HG03159 (cell line): ENCODE data around the gene DSG3.

ENCODE experiments used
- ATAC-seq: cut with Tn5 transposase; IDR thresholded peaks from one replicate; pipeline ENCODE4 v1.9.1; 2021; ENCODE audit warnings: mild to moderate bottlenecking, moderate library complexity; ENCODE audit not compliant: unreplicated experiment

DSG3 gene, protein sequence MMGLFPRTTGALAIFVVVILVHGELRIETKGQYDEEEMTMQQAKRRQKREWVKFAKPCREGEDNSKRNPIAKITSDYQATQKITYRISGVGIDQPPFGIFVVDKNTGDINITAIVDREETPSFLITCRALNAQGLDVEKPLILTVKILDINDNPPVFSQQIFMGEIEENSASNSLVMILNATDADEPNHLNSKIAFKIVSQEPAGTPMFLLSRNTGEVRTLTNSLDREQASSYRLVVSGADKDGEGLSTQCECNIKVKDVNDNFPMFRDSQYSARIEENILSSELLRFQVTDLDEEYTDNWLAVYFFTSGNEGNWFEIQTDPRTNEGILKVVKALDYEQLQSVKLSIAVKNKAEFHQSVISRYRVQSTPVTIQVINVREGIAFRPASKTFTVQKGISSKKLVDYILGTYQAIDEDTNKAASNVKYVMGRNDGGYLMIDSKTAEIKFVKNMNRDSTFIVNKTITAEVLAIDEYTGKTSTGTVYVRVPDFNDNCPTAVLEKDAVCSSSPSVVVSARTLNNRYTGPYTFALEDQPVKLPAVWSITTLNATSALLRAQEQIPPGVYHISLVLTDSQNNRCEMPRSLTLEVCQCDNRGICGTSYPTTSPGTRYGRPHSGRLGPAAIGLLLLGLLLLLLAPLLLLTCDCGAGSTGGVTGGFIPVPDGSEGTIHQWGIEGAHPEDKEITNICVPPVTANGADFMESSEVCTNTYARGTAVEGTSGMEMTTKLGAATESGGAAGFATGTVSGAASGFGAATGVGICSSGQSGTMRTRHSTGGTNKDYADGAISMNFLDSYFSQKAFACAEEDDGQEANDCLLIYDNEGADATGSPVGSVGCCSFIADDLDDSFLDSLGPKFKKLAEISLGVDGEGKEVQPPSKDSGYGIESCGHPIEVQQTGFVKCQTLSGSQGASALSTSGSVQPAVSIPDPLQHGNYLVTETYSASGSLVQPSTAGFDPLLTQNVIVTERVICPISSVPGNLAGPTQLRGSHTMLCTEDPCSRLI

DNA sequence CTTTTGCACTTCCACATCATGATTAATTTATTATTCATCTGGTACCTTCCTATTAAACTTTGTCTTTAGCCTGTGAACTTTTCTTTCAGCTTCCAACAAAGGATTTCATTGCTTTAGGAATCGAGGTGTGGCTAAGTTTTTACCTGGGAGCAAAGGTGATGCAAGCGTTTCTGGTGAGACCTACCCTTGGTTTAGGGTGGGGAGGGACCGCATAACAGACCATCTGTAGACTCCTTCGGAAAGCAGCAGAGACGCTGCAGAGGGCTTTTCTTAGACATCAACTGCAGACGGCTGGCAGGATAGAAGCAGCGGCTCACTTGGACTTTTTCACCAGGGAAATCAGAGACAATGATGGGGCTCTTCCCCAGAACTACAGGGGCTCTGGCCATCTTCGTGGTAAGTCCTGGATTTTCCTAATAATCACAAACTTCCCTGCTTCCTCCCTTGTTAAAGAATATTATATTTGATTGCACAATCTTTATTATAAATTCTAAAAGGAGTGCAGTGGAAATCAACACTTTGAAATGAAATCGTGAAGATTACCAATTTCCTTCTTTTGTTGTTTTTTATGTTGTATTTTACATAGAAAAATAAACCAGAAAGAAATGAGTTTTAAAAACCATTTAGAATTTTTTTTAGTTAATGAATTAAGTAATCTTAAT is at the start of gene DSG3:
DSG3 (plus strand) TSS at position 212 of the 662 bp plus-strand sequence; CDS start at position 349, 137 bp downstream.
- ATAC-seq, result no peak

DNA sequence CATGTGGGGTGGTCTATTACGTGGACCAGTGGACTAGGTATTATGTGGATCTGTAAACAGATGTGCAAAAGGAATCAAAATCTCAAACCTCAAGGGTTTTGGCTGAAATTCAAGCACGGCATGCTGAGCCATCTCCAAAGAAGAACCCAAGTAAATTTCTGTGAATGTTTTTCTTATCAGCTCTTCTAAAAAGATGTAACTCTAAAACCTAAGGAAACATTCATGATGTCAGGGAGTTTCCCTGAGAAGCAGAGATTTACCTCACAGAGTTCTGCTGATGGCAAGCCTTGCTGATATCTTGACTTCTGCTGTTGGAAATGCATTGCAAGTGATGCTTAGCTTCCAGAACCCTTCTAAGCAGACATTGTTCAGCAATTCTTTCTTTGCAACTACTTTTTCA is 49.4 kb upstream of the DSG3 start:
- ATAC-seq, result no peak

DNA sequence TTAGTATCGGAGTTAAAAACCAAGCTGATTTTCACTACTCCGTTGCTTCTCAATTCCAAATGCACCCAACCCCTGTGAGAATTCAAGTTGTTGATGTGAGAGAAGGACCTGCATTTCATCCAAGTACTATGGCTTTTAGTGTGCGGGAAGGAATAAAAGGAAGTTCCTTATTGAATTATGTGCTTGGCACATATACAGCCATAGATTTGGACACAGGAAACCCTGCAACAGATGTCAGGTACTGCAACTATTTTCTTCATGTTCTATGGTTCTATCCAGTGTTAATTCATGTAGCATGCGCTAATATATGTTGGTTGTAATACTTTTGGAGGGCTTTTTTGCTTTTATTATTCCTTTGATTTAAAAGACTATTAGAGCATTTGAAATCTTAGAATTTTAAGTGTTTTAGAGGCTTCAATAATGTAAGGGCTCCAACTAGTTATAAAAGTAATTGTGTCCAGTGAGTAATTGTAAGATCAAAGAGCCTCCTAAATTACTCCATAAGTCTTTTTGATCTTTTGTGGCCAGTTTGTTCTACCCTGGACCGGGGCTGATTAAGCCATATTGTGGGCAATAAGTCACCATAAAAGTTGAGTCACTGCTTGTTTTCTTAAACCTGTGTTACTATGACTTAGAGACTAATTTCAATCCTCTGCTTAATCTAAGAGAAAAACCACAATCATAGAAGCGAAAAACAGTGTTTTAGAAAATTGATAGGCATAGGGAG is 48.1 kb upstream of the DSG3 start:
- ATAC-seq, result no peak

DNA sequence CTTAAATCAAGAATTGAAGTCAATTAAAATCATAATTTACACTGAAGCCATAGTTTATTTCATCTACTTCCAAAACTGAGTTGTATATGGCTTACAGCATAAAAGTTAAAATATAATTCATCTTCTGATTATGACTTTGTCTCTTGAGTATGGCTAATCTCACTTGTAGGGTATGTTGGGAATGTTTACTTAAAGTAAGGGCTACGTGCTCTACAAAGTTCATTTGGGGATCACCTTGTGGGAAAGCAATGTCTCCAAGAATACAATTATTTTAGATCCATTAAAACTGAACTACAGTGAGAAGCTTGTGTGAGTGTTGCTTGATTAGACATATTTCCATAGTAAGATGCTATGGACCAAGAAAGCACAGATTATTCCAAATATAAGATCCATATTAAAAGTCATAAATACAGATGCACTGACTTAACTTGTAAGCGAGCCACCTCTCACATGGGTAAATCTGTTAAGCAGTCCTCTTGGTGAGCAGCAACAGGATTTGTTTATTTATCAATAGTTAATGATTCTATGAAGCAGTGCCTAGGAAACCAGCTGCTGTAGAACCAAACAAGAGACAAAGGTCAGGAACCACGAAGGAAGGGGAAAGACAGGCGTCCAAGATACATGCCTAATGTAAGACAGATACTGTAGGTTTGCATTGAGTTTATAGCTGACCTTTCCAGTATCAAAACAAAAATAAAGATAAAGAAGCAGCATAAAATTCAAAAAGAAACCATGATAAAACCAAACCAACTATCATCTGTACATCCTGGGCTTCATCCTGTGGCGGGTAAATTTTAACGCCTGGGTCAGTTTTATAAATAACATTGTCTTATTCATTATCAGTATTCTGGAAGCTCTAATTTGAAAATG is 46.1 kb upstream of the DSG3 start:
- ATAC-seq, result no peak

DNA sequence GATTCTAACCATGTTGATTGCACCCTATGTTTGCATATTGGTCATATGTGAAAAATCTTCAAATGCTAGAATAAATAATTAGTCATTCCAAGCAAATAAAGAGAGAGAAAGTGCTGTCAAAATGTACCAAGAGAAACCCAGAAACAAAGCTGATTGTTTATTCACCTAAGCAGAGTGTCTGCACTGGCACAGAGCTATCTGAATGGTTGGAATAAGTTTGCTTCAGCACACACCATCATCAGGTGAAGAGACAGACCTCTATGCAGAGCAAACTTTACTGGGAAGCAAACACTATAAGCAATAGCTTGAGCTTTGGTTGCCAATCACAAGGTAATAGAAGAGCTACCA is 45.5 kb upstream of the DSG3 start:
- no peak for ATAC-seq

DNA sequence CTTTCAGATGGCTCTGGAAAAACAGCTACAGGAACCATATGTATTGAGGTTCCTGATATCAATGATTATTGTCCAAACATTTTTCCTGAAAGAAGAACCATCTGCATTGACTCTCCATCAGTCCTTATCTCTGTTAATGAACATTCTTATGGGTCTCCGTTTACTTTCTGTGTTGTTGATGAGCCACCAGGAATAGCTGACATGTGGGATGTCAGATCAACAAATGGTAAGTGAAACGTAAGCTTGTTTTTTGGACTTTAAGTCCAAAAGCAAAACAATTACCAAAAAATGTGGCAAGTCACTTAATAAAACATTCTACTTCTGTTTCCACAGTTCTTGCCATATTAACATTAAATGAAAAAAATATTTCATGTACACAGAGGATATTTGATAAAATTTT is 44.1 kb upstream of the DSG3 start:
- no peak for ATAC-seq

DNA sequence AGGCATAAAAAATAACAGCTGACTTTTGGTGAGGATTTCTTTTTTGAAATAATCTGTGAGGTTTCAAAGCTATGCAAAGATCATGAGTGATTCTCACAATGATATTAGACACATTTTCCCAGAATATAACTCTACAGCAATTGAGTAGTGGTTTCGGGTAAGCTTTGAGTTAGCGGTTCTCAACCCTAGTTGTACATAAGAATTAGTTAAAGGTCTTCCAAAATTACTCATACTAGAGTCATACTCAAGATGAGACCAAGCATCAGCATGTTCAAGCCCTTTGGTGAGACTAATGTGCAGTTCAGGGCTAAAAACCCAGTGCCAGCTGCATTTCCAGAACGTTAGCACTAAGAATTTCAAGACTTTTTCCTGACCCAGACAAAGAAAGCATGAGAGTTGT is 39.9 kb upstream of the DSG3 start:
- no peak for ATAC-seq

DNA sequence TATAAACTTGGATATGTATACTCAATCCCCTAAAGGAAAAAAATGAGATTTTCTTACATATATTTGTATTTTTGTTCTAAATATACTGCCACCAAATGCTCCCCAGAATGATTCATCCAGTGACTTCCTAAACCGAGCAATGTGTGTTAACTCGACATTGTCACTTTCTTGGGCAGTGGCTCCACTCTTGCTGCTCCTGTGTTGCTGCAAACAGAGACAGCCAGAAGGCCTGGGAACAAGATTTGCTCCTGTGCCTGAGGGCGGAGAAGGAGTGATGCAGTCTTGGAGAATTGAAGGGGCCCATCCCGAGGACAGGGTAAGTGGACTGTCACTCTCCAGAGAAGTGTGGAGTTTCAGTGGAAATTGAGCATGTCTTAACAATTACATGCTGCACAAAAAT is 38.3 kb upstream of the DSG3 start:
- ATAC-seq, result no peak

DNA sequence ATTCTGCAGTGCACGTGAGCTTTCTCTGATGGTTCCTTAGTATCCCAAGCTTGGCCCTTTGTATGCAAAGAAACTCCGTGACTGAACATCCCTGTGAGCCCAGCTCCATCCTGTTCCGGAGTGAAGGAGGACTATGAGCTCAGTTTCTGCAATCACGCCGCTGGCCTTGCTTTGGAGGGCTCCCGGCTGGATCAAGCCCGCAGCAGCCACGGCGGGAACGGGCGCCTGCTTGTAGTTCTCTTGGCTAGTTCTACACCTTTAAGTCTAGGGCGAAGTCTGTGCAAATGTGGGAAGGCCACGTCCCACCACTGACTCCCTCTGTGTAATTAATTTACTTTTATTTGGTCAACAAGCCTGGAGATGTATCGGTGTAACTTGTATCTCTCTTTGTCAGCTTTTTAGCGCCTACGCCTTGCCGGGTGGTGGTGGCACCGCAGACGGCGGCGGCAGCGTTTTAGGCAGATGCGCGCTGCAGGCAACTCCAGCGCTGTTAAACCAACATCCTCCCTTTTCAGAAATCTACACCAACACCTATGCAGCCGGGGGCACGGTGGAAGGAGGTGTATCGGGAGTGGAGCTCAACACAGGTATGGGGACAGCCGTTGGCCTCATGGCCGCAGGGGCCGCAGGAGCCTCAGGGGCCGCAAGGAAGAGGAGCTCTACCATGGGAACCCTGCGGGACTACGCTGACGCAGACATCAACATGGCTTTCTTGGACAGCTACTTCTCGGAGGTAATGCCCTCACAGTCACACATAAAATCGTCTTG is 36.6 kb upstream of the DSG3 start:
- no peak for ATAC-seq

DNA sequence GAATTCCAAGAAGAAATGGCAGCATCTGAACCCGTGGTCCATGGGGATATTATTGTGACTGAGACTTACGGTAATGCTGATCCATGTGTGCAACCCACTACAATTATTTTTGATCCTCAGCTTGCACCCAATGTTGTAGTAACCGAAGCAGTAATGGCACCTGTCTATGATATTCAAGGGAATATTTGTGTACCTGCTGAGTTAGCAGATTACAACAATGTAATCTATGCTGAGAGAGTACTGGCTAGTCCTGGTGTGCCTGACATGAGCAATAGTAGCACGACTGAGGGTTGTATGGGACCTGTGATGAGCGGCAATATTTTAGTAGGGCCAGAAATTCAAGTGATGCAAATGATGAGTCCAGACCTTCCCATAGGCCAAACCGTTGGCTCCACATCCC is 34.4 kb upstream of the DSG3 start:
- ATAC-seq, result no peak

DNA sequence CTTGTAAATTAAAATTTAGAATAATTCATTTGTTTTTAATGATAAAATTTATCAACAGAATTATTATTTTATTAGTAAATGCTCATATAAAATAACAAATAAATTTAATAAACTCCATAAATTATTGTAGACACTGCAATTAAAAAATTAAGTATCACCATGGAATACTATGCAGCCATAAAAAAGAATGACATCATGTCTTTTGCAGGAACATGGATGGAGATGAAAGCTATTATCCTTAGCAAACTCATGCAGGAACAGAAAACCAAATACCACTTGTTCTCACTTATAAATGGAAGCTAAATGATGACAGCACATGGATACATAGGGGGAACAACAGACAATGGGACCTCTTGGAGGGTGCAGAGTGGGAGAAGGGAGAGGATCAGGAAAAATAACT is 29.7 kb upstream of the DSG3 start:
- ATAC-seq, result no peak

DNA sequence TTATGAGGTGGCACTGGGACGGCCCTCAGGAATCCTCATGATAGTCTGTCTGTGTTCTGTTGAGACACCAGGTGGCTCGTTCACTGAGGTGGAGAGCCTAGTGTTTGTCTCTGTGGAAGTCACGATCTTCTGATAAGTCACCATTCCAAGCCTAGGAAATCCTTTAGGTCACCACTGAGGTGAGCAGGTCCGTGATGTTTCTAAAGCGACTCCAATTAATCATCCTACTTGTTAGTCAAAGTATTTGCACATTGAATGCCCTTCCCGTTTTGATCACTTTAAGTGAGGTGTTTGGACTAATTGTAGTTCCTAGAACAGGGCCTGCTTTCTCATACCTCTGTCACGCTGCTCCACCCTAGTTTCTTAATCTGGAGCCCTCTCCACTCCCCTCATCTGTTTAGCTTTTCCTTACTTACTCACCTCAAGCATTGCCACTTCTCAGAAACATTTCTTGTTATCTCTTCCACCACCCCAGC is 28.0 kb upstream of the DSG3 start:
- ATAC-seq, result no peak

DNA sequence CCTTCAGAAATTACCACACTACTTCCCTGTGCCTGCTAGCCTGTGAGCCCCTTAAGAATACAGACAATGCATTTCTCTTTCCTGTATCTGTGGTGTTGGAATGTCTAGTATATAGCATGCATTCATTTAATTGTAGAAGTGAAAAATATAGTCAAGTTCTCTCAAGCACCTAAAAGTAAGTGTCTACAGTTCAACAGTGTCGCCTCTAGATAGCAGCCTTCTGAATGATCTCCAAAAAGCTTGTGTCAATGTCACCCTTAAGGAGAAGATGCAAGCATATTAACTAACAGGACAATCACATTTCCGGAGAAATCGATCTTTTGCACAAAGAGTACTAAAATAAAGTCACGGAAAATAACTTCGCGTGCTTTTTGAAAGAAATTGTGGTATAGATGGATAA is 27.5 kb upstream of the DSG3 start:
- ATAC-seq, result no peak

DNA sequence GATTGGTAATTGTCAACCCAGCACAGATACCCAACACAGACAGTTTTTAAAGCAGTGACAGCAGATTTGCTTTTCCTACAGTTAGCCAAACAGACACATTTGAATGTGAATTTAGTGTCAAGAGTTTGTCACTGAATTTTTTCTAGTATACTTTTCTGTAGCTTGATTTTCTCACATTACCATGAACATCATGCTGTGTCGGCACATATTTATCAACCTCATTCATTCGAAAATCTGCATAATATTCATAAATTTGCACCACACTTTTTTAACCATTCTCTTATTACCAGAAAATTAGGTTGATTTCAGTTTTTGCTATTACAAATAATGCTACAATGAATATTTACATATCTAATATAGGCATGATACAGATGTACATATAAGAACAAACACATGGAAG is 27.0 kb upstream of the DSG3 start:
- no peak for ATAC-seq

DNA sequence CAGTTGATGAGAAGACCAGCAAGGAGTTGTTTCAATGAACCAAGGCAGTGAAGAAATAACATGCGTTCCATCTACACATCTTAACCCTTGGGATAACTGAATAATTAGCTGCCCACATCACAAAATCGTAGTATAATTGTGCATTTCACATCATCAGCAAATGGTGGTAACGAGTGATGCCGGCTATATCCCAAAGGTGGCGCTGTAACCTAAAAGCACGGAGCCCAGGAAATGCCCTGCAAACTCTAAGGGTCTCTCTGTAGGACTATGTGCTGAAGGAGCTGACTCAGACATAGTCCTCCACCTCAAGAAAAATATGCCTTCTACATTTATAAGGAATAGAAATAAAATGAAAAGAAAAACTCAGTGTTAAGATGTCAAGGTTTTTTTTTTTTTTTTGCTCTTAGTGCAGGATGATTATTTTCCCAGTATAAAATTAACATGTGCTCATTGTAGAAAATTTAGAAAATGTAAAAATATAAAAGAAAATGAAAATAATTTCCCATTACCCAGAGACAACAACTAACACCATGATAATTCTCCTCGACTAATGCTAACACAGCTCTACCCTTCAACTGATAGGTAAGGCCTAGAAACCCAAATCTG is 23.1 kb upstream of the DSG3 start:
- peak; percentile 89 for ATAC-seq

DNA sequence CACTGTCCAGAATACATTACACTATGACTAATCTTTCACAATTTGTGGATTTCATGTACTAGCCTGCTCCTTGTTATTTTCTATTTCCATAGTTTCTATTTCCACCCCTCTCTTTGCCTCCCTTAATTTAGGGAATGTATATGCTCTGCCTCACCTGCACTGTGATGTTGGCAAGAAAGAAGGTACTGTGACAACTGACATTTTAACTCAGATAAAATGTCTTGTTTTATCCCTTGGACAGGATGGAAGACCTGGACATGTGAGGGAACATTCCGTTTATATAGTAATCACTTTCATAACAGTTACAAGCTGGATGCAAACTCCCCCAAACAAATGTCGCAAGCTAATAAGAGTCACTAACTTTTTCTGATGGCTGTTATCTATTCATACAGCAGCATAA is 21.5 kb upstream of the DSG3 start:
- no peak for ATAC-seq

DNA sequence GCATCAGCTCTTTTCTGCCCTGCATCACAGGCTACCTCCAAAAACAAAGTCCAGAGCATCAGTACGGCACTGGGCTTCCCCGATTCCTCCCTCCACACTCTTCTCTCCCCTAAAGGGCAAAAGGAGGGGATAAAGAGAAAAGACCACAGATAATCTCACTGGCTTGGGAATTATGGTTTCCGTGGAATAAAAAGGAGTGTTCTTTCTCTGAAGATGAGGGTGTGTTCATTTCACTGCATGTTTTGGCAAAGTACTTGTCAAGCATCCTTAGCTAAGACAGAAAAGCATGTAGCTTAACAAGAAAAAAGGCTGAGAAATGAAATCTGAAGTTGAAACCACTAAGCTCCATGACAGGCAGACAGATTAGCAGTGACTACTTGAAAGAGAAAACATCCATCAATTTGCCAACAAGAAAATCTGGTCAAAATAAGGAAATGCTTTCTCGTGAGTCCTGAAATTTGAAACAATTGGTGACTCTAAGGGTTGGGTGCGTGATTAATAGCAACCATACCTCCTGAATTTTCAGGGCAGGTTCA is 20.6 kb upstream of the DSG3 start:
- no peak for ATAC-seq

DNA sequence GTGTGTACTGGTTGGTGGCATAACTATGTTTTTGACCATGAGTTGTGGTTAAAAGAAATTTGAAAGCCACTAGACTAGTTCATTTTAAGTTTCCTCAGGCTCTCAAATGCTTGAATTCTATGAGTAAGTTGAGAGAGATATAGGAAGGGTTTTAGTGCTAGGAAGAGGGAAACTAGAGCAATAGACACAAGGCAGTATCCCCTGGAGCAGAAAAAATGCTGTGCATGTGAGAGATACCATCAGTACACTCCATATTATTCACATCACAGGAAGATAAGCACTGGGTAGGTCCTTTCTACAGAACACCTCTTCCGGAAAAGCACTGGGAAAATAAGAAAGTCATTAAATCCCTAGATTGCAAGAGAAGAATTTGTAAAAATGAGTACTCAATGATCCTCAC is 19.3 kb upstream of the DSG3 start:
- no peak for ATAC-seq
